Skeletal muscle satellite cell (primary cell): ENCODE data around the gene ADA.
"Not testable (repeated sequence)": the region's sequence is repeated elsewhere in the genome, so short reads cannot be mapped to it uniquely, and the experiment has no call there.

Experiments used
- H3K27me3 ChIP-seq: 2 replicates; pipeline ENCODE4 v1.7.0; 2013; ENCODE audit warnings: low read length; ENCODE audit not compliant: control insufficient read depth, insufficient read depth
- H3K36me3 ChIP-seq: 2 replicates; pipeline ENCODE4 v1.7.0; 2013; ENCODE audit warnings: mild to moderate bottlenecking, control low read depth, low read length; ENCODE audit not compliant: insufficient read depth
- H3K4me1 ChIP-seq: 2 replicates; pipeline ENCODE4 v1.7.0; 2013; ENCODE audit warnings: low read length; ENCODE audit not compliant: control insufficient read depth, insufficient read depth
- H3K4me2 ChIP-seq: 2 replicates; pipeline ENCODE4 v1.7.0; 2013; ENCODE audit warnings: mild to moderate bottlenecking, low read length
- H3K4me3 ChIP-seq: 2 replicates; pipeline ENCODE4 v1.7.0; 2013; ENCODE audit warnings: low read length
- H3K9ac ChIP-seq: 2 replicates; pipeline ENCODE4 v1.7.0; 2013; ENCODE audit warnings: mild to moderate bottlenecking, low read depth, low read length, moderate library complexity
- H3K9me3 ChIP-seq: replicated peaks from 2 replicates; pipeline ENCODE4 v1.7.0; 2013; ENCODE audit warnings: mild to moderate bottlenecking, control low read depth, low read length

The ADA gene

GRCh38 chr20:44690781-44691423 is 39.4 kb upstream of the ADA start:
- Histone ChIP-seq H3K9me3 (peaks cover 5% of the 10 kb centered on the region), H3K9ac (no peak overlapping the region), H3K36me3 (no peaks in the 10 kb centered on the region), H3K27me3 (no peaks in the 10 kb centered on the region), H3K4me2 (no peak overlapping the region), H3K4me1 (peaks cover 39% of the 10 kb centered on the region), H3K4me3 (no peak overlapping the region)

- Histone ChIP-seq H3K9ac (no peak overlapping the region), H3K4me1 (peaks cover 30% of the 10 kb centered on the region), H3K27me3 (no peaks in the 10 kb centered on the region), H3K4me3 (no peak overlapping the region), H3K4me2 (no peak overlapping the region), H3K36me3 (no peaks in the 10 kb centered on the region), H3K9me3 (peaks cover 5% of the 10 kb centered on the region)
These were observed 38.3 kb upstream of the ADA start for GRCh38 chr20:44689809-44690208.

- H3K4me3 ChIP-seq: no peak overlapping the region
- H3K4me2 ChIP-seq: no peak overlapping the region
- peaks cover 5% of the 10 kb centered on the region for H3K9me3 ChIP-seq
- peaks cover 6% of the 10 kb centered on the region for H3K27me3 ChIP-seq
- H3K36me3 ChIP-seq: no peaks in the 10 kb centered on the region
- H3K9ac ChIP-seq: no peak overlapping the region
- peaks cover 23% of the 10 kb centered on the region for H3K4me1 ChIP-seq
These were observed 36.6 kb upstream of the ADA start for GRCh38 chr20:44688053-44688625.

- H3K4me2 ChIP-seq: no peak overlapping the region
- peaks cover 3% of the 10 kb centered on the region for H3K9me3 ChIP-seq
- peaks cover 12% of the 10 kb centered on the region for H3K4me1 ChIP-seq
- H3K4me3 ChIP-seq: no peak overlapping the region
- no peaks in the 10 kb centered on the region for H3K36me3 ChIP-seq
- H3K9ac ChIP-seq: no peak overlapping the region
- peaks cover 15% of the 10 kb centered on the region for H3K27me3 ChIP-seq
These were observed 35.4 kb upstream of the ADA start for GRCh38 chr20:44686934-44687333.

- Histone ChIP-seq H3K9me3 (no peaks in the 10 kb centered on the region), H3K27me3 (peaks cover 16% of the 10 kb centered on the region)
These were observed 32.8 kb upstream of the ADA start for GRCh38 chr20:44684047-44684967.

GRCh38 chr20:44683263-44684046 is 32.0 kb upstream of the ADA start:
- Histone ChIP-seq H3K4me1 (no peaks in the 10 kb centered on the region), H3K9me3 (no peaks in the 10 kb centered on the region), H3K4me2 (no peak overlapping the region), H3K4me3 (no peak overlapping the region), H3K27me3 (peaks cover 16% of the 10 kb centered on the region), H3K36me3 (no peaks in the 10 kb centered on the region), H3K9ac (no peak overlapping the region)

More at GRCh38 chr20:44684047-44684967, 32.8 kb upstream of the ADA start:
- no peaks in the 10 kb centered on the region for H3K4me1 ChIP-seq
- H3K4me3 ChIP-seq: no peak overlapping the region
- no peaks in the 10 kb centered on the region for H3K36me3 ChIP-seq
- no peak overlapping the region for H3K9ac ChIP-seq
- no peak overlapping the region for H3K4me2 ChIP-seq

GRCh38 chr20:44681796-44682566 is 30.5 kb upstream of the ADA start:
- H3K4me1 ChIP-seq: no peaks in the 10 kb centered on the region

GRCh38 chr20:44678990-44679611 is 27.6 kb upstream of the ADA start:
- H3K4me2 ChIP-seq: no peak overlapping the region
- no peaks in the 10 kb centered on the region for H3K9me3 ChIP-seq

More at GRCh38 chr20:44681796-44682566, 30.5 kb upstream of the ADA start:
- peaks cover 16% of the 10 kb centered on the region for H3K27me3 ChIP-seq
- no peaks in the 10 kb centered on the region for H3K9me3 ChIP-seq
- no peaks in the 10 kb centered on the region for H3K36me3 ChIP-seq
- H3K4me3 ChIP-seq: no peak overlapping the region
- H3K4me2 ChIP-seq: no peak overlapping the region
- H3K9ac ChIP-seq: no peak overlapping the region

GRCh38 chr20:44678242-44678641 is 26.7 kb upstream of the ADA start:
- Histone ChIP-seq H3K9me3 (no peaks in the 10 kb centered on the region), H3K4me3 (no peak overlapping the region), H3K4me2 (no peak overlapping the region), H3K27me3 (peaks cover 11% of the 10 kb centered on the region), H3K36me3 (no peaks in the 10 kb centered on the region), H3K4me1 (no peaks in the 10 kb centered on the region), H3K9ac (no peak overlapping the region)

More at GRCh38 chr20:44678990-44679611, 27.6 kb upstream of the ADA start:
- Histone ChIP-seq H3K27me3 (peaks cover 15% of the 10 kb centered on the region), H3K36me3 (no peaks in the 10 kb centered on the region), H3K4me3 (no peak overlapping the region), H3K9ac (no peak overlapping the region), H3K4me1 (no peaks in the 10 kb centered on the region)

- H3K4me3 ChIP-seq, H3K9me3 ChIP-seq, H3K27me3 ChIP-seq, H3K4me2 ChIP-seq, H3K36me3 ChIP-seq, H3K9ac ChIP-seq: not testable (repeated sequence)
- peaks cover 11% of the 10 kb centered on the region for H3K4me1 ChIP-seq
These were observed 20.9 kb upstream of the ADA start for GRCh38 chr20:44672318-44672902.
